ENCODE results near the gene TMC5.

The TMC5 gene

GRCh38 chr16:19522760-19523159, 105.1 kb downstream of the TMC5 start:
- TF ChIP-seq CTCF (IDR thresholded peaks at IDR 0.05; ENCODE audit: low read length, missing control alignments) = no peak
- no peak for DNase-seq (ENCODE audit: low read depth)
- H3K4me3 ChIP-seq (replicated peaks; ENCODE audit: low read depth, low read length) = no peak overlapping the region

- TF ChIP-seq CTCF (IDR thresholded peaks at IDR 0.05; ENCODE audit: low read length, missing control alignments) = no peak
- DNase-seq (ENCODE audit: low read depth) = no peak
- H3K4me3 ChIP-seq (replicated peaks; ENCODE audit: low read depth, low read length) = no peak overlapping the region
Measured at GRCh38 chr16:19523184-19523558, 105.5 kb downstream of the TMC5 start.

- TF ChIP-seq CTCF (IDR thresholded peaks at IDR 0.05; ENCODE audit: low read length, missing control alignments) = no peak
- peak; percentile 97 for DNase-seq (ENCODE audit: low read depth)
- peak within 1 kb of the TSS; percentile 93 for H3K4me3 ChIP-seq (replicated peaks; ENCODE audit: low read depth, low read length)
Measured at GRCh38 chr16:19523559-19524355, 106.1 kb downstream of the TMC5 start, which contains the start of gene CCP110. CCP110 (plus strand) TSS chr16:19523942; CDS start chr16:19527882, 3,940 bp downstream.

- no peak for TF ChIP-seq CTCF (IDR thresholded peaks at IDR 0.05; ENCODE audit: low read length, missing control alignments)
- peak overlapping the region; percentile 93 for H3K4me3 ChIP-seq (replicated peaks; ENCODE audit: low read depth, low read length)
- no peak for DNase-seq (ENCODE audit: low read depth)
Measured at GRCh38 chr16:19524356-19524615, 106.6 kb downstream of the TMC5 start.

- no peak for DNase-seq (ENCODE audit: low read depth)
- H3K4me3 ChIP-seq (replicated peaks; ENCODE audit: low read depth, low read length) = peak overlapping the region; percentile 93
- no peak for TF ChIP-seq CTCF (IDR thresholded peaks at IDR 0.05; ENCODE audit: low read length, missing control alignments)
Measured at GRCh38 chr16:19524616-19525384, 107.1 kb downstream of the TMC5 start.

GRCh38 chr16:19525385-19525723, 107.7 kb downstream of the TMC5 start:
- H3K4me3 ChIP-seq (replicated peaks; ENCODE audit: low read depth, low read length) = peak overlapping the region; percentile 93
- no peak for DNase-seq (ENCODE audit: low read depth)
- TF ChIP-seq CTCF (IDR thresholded peaks at IDR 0.05; ENCODE audit: low read length, missing control alignments) = no peak
